AG04450 (cell line): ENCODE results near the gene GLT8D1. TPM values are rescaled to one million over a fixed set of nuclear protein-coding genes. Genes with fewer than 3 reads are reported as not detected.

ENCODE experiments used
- CTCF ChIA-PET: fragments of 300-600, 350-600 bp; formaldehyde crosslinking; extraction: SDS; loops from one replicate; lab custom pipeline; 2022; ENCODE audit warnings: antibody characterized with exemption, inconsistent platforms; lab: Charles Lee
- POLR2A ChIA-PET: fragments of 350-600 bp; formaldehyde crosslinking; extraction: SDS; loops from one replicate; lab custom pipeline; 2021; ENCODE audit warnings: antibody characterized with exemption, inconsistent platforms; lab: Yijun Ruan, JAX
- DNase-seq: peaks from one replicate; pipeline ENCODE4 v3.0.0-alpha.2; 2011; ENCODE audit warnings: low read depth, low spot score
- H3K27ac ChIP-seq: one replicate; pipeline ENCODE4 v1.5.1; 2012; ENCODE audit warnings: low read depth, low read length, control low read depth
- H3K27me3 ChIP-seq: one replicate; pipeline ENCODE4 v1.6.0; 2012; ENCODE audit warnings: low read length; ENCODE audit not compliant: control insufficient read depth, insufficient read depth
- H3K4me3 ChIP-seq: 2 replicates; pipeline ENCODE4 v1.5.1; 2011; ENCODE audit warnings: mild to moderate bottlenecking, low read depth, low read length, control low read depth
- H3K9me3 ChIP-seq: 2 replicates; pipeline ENCODE4 v1.5.1; 2012; ENCODE audit warnings: low read length; ENCODE audit not compliant: control insufficient read depth, insufficient read depth
- CTCF ChIP-seq: IDR thresholded peaks from 2 replicates; pipeline ENCODE4 v1.5.1; 2011; ENCODE audit warnings: low read depth, low read length, control low read depth, inconsistent platforms
- polyA plus RNA-seq: library from polyadenylated mRNA; depleted of rRNA; stranded (reverse); fragments of >200 nt; gene quantifications from 2 replicates; pipeline ENCODE4 v1.2.3, GENCODE V29; 2011

The GLT8D1 gene
- polyA plus RNA-seq, 1 experiment: 147 TPM

DNA sequence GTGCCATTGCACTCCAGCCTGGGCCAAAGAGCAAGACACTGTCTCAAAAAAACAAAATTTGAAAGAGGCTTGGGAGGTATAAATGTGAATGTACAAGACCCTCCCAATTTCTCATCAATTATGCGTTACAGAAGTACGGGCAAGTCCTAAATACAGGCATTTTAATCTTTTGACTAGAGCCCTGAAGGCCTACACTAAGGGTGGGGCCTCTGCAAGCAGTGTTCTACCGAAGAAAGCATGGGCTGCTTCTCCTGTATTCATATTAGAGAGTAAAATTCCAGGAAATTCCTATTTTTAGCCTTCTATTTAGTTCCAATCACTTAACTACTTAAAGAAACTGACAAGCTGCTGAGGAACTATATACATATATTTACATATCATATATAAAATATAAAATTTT, 45.5 kb downstream of the GLT8D1 start:
- H3K27me3 ChIP-seq: no peaks in the 10 kb centered on the region
- CTCF ChIA-PET: no interaction called here
- H3K27ac ChIP-seq: no peak overlapping the region
- no peak for DNase-seq
- H3K9me3 ChIP-seq: no peaks in the 10 kb centered on the region
- no peak for TF ChIP-seq CTCF
- H3K4me3 ChIP-seq: no peak overlapping the region
- POLR2A ChIA-PET: no interaction called here

- Histone ChIP-seq H3K9me3 (no peaks in the 10 kb centered on the region), H3K27ac (no peak overlapping the region), H3K27me3 (no peaks in the 10 kb centered on the region), H3K4me3 (no peak overlapping the region)
- no peak for DNase-seq
- ChIA-PET POLR2A (interaction anchor here (0.6 kb wide), 1 partner anchor 42 kb away, joined by 6 read pairs; no protein-coding TSS in a partner anchor), CTCF (no interaction called here)
- no peak for TF ChIP-seq CTCF
Observed at GRCh38 chr3:52655895-52656294, 49.7 kb downstream of the GLT8D1 start.

- ChIA-PET CTCF (no interaction called here), POLR2A (no interaction called here)
- Histone ChIP-seq H3K9me3 (no peaks in the 10 kb centered on the region), H3K27me3 (no peaks in the 10 kb centered on the region), H3K4me3 (no peak overlapping the region), H3K27ac (no peak overlapping the region)
- DNase-seq: no peak
- no peak for TF ChIP-seq CTCF
Observed at GRCh38 chr3:52651592-52651991, 54.0 kb downstream of the GLT8D1 start.

- no peak overlapping the region for H3K27ac ChIP-seq
- ChIA-PET CTCF (no interaction called here), POLR2A (no interaction called here)
- no peaks in the 10 kb centered on the region for H3K27me3 ChIP-seq
- no peak overlapping the region for H3K4me3 ChIP-seq
- no peaks in the 10 kb centered on the region for H3K9me3 ChIP-seq
- TF ChIP-seq CTCF: no peak
- no peak for DNase-seq
Observed at GRCh38 chr3:52650439-52650838, 55.2 kb downstream of the GLT8D1 start.

DNA sequence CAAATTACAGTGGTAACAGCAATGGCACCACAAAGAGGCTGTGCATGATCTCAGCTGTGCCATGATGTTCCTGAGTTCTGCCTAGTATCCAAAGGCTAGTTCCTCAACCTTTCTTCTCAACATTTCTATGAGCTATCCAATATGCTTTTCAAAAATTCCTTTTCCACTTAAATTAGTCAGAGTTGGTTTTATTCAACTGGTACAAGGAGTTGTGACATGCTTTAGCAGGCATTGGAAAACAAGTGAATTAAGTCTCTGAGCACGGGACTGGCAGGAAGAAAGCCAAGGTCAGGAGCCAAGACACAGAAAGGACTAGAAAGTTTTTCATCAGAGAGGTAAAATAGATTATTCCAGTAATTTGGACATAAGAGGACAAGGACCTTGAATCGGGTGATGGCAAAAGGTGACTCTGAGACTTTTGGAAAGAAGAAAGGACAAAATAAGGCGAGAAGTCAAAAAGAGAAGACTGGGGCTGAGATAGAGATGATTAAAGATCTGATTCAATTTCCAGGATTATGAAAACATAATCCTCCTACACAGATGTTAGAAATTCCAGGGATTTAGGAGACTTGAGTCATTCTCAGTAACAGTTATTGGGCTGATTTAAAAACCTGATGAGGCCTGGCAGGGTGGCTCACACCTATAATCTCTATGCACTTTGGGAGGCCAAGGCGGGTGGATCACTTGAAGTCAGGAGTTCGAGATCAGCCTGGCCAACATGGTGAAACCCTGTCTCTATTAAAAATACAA, 56.0 kb downstream of the GLT8D1 start:
- Histone ChIP-seq H3K27ac (peak overlapping the region; percentile 65), H3K4me3 (no peak overlapping the region), H3K27me3 (no peaks in the 10 kb centered on the region), H3K9me3 (no peaks in the 10 kb centered on the region)
- CTCF ChIA-PET: interaction anchor here (0.6 kb wide), 1 partner anchor 725 kb away, joined by 4 read pairs; no protein-coding TSS in a partner anchor
- POLR2A ChIA-PET: no interaction called here
- no peak for DNase-seq
- no peak for TF ChIP-seq CTCF
